CD4-positive, alpha-beta T cell treated with Interleukin-4 for 4 hours (primary cell): ENCODE results near the gene PHLDB2.

Experiments
- DNase-seq: peaks from one replicate; pipeline ENCODE4 v3.0.0-alpha.2; 2020

Gene PHLDB2

DNA sequence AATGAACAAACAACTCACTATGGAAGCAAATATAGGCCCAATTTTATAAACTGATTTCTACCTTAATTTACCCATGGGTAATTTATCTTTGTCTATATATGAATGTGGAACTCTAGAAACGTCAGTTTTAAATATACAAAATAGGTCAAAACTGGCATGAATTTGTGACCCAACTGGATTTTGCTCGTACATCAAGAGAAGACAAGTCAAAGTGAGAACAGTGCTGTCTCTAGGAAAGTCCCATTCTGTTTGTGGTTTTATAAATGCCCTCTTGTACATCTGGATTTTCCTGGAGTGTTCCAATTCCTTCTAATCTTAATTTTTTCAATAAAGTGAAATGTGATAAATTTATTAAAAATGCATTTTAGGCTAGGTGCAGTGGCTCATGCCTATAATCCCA, 69.5 kb downstream of the PHLDB2 start:
- DNase-seq: no peak

DNA sequence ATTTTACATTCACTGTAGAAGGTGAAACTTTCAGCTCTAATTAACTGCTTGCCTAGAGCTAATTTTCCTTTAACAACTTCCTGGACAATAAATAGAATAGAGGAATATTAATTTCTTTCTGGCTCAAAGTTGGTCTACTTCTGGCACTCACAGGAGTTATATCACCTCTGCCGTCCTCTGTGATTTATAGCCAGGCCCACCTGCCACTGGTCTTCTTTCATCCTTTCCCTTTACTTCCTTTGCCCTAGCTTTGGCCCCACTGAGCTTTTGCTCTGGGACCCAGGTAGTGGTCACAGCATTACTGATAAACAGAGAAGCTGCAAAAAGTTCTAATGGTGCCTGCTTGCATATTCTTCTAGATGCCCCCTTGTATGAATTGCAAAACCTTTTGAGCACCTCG, 70.4 kb downstream of the PHLDB2 start:
- DNase-seq: no peak

DNA sequence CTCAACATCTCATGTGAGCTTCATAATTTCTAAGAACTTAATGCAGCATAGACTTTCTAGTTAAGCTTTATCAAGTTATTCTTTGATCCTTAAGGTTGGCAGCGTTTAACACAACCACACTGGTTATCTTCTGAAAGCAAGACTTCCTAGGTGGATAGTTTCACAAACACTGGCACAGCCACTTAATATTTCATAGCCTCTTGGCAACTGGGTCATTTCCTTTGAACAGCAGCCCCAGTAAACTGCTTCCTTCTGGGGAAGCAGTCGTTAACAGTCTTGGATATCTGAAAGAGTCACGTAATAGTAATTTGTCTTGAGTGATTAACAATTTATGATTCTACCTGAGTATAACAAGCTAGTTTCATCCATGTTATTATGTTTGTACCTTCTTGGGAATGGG, 73.9 kb downstream of the PHLDB2 start:
- no peak for DNase-seq

DNA sequence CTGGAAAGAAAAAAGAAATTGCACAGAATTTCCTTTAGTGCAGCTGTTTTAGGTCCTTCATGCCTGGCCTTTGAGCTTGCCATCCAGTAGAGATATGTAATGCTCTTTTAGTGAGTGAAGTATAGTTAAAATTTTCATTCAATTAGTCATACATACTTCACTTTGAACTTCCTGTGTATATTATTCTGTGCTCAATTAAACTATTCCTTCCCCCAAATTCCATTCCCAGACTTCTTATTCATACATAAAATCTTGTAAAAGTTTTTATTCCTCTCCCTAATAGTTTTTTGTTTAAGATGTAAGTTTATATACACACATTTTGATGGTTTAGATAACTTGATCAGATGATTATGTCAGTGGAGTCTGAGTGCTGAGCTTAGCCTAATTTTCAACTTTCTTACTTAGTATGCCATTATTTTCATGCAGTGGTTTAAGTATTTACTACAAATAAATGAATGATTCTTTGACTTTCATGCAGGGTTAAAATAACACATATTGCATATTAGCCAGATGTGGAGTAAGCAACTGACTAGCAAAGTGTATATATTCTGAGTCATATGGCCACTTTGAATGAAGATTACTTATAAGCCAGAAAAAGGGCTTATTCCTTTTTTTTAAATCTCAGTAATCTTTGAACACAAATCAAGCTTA, 77.3 kb downstream of the PHLDB2 start:
- no peak for DNase-seq

DNA sequence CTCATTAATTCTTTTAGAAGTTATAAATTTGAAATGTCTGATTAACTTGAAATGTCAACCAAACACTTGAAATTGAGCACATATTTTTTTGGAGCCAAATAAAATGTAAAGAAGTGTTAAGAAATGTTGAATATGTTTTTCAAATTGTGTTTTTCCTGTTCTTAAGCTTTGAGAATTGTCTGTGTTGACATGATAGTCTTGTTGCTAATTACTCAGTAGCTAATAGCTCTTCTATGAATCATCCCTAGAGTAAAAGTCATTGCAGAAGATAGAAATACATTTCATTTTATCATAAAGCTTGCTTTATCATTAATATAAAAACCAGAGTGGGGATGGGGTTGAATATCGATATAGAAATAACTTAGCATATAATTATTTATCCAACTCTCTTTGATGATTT, 77.9 kb downstream of the PHLDB2 start:
- DNase-seq: no peak

DNA sequence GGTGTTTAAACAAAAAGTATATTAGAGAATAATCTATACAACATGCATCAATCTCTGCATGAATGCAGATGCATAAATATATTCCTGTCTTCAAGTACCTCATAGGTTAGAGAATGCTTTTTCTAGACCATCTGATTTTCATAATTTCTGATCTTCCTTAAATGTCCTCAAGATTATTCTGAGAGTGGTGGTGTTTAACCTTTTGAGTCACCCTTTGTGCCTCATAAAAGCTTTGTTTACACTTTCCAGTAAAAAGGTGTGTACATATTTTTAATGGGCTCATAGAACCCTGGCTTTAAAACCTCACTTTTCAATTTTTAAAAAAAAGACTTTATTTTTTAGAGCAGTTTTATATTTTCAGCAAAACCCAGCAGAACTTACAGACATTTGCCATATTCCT, 78.8 kb downstream of the PHLDB2 start:
- DNase-seq: no peak

DNA sequence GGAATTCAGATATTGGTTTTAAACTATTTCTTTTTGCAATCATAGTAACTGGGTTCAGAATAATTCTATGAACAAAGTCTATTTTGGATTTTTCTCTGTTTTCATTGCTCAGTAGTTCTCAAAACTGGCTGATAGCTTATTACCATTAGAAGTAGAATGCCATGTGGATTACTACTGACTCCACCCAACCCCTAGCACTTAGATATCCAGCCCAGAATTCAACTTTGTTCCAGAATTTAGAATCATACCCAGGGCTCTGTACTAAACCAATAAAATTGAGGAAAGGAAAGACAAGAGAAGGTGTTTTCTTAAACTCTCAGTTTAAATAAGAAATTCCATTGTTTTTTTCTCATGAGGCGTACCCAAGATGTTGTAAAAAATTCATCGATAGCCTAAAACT, 80.8 kb downstream of the PHLDB2 start:
- DNase-seq: no peak

DNA sequence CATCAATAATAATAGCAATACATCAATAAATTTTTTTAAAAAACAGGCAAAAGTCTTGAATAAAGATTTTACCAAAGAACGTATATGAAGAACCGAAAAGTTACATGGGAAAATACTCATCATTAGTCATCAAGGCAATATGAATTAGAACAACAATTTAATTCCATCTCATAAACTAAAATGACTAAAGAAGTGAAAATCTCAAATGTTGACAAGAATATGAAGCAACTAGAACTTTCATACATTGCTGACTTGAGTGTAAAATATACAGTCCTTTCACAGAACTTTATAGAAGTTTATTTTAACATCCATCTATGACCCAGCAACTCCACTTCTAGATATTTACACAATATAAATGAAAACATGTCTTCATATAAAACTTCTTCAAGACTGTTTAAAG, 84.5 kb downstream of the PHLDB2 start:
- no peak for DNase-seq

DNA sequence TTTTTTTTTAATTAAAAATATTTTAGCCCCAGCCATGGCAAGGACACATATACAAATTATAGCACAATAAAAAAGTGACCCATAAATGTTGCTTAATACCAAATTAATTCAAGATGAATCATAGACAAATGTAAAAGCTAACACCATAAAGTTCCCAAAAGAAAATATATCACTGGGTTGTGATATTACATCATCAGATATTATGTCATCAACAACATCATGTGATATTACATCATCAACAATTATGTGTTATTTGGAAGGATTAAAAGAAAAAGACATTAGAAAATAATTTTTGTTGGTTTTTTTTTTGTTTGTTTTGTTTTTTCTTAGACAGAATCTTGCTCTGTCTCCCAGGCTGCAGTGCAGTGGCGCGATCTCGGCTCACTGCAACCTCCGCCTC, 85.3 kb downstream of the PHLDB2 start:
- DNase-seq: no peak

DNA sequence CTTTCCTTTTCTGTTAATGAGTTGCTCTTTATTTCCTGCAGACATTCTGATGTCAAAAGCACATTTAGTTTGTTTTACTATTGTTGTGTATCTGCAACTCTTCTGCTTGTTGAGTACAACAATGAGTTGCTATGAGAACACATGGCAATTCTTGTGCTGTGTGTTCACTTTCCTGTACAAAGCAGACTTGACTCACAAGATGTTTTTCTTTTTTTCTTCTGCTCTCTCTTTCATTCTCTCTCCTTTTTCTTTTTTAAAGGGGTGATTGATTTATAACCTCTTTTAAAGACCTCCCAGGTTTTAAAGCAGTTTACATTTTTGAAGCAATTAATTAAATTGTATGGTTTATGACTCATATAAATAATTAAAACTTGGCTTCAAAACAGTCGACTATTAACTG, 88.2 kb downstream of the PHLDB2 start:
- DNase-seq: no peak

DNA sequence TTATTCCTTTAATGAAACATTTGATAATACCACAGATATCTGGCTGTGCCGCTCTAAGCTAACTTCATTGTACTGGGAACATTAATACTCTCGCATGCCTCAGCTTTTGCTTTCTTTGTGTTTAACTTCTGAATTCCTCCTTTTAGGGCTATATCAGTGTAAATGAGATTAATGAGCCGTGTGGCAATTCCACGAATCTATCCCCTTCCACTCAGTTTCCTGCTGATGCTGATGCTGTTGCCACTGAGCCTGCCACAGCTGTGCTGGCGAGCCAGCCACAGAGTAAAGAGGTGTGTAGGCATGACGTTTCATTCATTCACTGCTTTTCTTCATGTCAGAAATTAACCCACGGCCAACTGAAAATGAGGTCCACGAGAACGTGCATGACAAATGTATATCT, 89.7 kb downstream of the PHLDB2 start:
- no peak for DNase-seq

DNA sequence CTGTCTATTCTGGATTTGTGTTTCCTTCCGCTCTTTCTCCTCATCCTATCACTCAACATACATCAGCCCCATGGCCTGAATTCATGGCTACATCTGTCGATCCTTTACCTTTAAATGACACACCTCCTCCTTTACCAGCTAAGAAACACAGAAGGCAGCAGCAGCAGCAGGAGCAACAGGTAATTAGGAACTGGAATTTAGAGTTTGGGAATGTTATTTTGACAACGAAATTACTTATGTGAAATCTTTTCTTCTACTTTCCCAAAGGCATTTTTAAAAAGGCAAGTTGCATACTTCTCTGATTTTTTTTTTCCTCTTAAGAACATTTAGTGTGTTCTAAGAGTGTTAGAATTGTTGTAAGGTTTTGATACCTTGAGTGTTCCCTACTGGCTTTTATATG, 90.6 kb downstream of the PHLDB2 start:
- no peak for DNase-seq

DNA sequence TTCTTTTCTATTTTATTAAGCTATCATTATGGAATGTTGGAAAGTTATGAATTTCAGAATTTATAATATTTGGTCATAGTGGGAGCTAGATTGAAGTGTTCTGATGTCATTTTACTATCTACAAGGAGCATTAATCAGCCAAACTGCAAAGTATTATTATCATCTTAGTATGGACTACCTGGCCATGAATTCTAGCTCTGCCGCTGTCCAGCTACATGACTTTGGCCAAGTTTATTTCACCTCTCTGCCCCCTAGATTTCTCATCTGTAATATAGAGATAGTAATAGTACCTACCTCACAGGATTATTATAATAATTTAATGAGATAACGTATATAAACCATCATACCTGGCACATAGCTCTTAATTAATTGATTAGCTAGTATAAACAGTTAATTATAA, 92.0 kb downstream of the PHLDB2 start:
- no peak for DNase-seq

DNA sequence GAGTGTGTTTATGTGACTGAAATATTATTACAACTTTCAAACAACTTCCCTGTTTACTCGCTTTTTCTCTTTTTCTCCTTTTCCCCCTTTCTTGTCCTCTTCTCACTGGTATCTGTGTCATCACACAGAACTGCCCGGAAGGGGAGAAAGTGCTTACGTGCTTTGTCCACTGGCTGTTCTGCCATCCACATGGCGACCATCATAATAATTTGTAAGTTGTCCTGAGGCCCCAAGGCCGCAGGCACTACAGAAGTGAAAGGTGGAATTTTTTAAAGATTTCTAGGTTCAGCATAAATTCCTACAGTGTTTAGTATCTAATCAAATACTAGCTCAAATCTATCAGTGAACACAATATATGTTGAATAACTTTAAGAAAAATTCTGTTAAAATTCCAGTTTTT, 93.0 kb downstream of the PHLDB2 start:
- DNase-seq: no peak

DNA sequence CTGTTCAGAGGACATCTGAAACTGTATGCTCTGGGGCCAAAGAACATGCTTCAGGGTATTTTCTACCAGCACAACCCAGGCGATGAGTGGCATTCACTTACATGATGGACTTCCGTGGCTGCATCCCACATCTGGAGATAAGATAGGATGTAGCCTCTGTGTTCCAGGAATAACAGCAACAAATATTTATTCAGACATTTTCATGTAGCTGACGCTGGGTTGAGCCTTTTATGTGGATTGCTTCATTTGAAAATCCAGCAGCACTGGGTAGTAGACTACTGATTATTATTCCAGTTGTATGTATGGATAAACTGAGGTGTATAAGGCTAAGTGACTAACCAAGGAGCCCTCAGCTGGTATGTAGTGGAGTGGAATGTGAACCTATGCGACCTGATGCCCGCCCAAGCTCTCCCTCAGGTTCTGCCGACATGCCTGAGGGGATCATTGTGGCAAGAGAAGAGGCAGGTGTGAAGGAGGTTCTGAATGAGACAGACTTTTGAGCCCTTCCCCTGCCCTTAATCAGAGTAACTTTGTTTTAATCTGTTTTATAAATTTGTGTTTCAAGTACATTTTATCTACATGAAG, 93.9 kb downstream of the PHLDB2 start:
- no peak for DNase-seq

DNA sequence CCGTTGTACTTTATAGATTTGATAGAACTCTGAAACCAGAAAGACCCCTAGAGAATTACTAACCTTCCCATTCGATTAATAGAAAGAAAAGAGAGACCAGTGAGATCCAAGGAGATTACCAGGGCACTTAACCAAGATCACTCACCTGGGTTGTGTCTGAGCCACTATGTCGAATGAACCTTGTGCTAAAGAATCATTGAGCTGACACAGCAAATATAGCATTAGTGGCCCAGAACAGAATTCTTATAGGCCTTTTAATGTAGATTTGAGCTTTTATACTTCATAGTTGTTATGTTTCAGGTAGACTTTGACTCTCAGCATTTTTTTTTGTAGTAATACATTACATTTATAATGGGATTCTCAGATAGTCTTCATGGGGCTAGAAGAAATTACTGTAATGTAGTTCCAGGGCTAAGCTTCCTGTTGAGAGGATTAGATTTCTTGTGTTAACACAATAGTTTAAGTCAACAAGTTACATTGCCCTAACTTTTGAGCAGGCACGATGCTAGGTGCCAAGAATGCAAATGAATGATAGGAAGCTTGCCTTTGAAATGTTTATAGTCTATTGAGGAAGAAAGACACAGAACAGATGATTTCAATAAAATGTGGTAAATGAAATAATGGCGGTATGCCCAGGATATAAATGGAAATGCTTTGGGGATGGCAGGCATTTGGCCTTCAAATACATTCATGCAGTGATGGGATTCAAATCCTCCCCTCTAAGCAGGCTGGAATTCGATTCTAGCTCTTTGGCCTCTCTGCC, 95.3 kb downstream of the PHLDB2 start:
- no peak for DNase-seq

DNA sequence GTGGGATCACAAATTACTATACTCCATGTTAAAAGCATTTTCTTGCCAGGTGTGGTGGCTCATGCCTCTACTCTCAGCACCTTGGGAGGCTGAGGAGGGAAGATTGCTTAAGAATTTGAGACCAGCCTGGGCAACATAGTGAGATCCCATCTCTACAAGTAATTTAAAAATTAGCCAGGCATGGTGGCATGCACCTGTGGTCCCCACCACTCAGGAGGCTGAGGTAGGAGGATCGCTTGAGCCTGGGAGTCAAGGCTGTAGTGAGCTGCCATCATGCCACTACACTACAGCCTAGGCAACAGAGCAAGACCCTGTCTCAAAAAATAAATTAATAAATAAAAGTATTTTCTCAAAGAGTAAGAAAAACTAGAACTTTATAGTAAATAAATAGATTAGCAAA, 96.8 kb downstream of the PHLDB2 start:
- no peak for DNase-seq

DNA sequence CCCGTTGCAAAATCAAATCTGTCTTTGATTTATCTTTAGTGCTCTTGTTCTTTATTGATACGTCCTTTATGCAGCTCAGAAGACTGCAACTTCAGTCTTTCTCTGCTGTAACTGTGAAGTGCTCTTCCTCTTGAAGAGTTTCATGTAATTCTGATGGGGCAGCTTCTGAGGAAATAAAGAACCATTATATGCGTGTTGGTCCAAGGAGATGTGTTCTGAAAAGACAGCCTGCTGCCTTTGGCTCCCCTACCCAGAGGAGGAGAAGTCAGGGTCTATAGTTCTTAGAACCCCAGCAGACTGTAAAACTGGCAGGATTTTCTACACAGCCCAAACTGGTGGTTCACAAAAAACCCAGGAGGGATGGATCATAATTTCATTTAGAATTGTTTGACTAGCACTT, 97.4 kb downstream of the PHLDB2 start:
- DNase-seq: no peak

DNA sequence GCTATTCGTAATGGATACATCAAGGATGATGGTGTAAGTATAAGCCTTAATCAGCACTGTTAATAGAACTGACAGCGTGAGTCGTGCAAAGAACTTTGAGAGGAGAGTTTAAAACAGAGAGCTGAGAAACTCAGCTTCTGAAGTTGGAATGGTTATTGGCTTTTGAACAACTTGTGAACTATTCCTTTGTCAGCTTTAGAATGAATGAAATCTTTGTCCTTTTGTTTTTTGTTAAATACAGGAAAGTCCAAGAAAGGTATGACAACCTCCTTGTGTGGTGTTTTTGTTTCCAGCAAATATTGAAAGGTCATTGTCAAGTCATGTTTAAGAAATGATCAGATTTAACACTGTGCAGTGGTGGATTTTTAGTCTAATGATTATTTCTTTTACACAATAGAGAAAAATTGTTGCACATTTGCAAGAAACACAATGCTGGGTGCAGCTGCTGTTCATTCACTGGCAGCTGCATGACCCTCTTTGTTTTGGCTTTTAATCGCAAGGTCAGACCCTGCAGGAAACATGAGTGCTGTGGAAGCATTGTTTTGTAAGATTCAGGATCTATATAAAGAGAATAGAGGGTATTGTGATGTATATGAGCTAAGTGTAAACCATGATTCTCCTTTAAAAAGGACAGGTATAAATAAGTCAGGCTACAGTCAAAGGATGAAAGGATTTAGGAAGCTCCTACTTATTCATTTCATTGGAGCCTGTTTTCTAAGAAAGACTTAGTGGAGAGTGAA, 98.1 kb downstream of the PHLDB2 start:
- DNase-seq: no peak

DNA sequence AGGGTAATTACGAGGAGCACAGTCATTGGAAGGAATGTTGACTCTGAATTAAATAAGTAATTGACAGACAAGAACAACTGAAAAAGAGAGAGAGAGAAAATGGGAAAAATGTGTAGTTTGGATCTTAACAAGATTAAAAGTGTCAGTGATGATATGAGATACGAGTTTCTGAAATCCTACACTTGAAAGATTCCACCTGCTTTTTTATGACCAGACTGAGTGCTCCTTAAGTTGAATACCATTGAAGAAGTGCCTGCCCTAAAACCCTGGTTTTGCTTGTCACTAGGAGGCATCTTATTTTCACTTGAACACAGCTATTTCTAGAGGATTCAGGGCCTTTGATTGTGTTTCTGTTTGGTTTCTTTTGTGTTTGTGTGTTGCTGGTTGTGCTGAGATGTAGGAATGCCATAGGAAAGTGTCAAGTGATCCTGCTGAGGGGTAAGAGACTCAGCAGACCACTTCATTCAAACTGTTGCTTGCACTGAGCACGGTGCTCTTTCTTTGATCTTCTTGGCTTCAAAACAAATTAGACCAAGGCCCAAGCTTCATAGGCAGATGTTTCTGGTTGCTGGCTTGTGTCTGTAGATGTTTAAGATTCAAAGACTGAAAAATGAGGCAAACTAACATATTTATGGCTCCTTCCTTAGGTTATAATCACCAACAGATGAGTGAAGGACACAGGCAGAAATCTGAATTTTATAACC, 102.5 kb downstream of the PHLDB2 start:
- no peak for DNase-seq

DNA sequence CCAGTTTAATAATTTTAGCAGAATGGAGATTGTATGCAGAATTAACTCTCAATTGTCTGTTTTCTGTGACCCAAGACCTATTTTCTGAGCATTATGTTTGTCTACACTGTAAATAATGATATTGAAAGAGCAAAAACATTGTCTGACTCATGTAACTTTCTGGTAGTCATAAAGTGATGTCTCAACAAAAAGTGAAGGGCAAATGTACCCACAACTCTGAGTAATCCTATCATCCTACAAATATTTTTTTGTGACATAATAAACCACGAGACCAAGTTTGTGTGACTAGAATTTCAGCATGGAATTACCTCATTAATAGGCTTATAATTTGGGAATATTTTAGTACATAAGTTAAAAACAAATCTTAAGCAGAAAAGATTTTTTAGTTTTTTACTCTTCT, 104.4 kb downstream of the PHLDB2 start:
- DNase-seq: no peak

DNA sequence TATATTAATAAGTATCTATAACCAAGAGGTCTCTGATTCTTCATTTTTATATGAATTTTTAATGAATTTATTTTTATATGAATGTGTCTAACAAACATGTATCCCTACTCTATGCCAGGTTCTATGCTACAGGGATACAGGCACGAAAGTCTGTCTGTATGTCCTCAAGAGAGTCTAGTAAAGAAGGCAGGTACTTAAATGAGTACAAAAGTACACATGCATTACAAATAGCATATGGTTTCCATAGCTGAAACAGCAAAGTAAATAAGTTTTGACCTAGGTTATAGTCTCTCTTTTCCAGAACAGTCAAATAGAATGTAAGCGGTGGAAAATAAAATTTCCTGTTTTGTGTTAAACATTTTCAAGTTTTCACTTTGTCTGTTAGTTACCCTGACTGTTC, 106.4 kb downstream of the PHLDB2 start:
- no peak for DNase-seq

DNA sequence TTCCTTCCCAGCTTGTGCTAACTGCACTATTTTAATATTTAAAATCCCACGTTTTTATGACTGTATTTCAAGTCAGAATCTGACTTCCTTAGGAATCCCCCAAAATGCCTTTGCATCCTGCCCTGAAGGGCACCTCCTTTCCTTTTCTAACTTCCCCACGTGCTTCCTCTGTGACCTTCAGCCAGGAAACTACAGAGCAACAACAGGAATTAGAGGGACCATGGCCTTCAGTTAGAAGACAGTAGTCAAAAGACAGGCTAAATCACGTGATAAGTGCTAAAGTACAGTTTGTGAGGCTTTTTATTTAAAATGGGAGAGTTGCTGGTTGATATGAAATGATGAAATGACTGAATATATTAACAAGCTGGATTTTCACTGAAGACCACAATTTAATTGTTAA, 108.0 kb downstream of the PHLDB2 start:
- no peak for DNase-seq
